ENCODE data around the gene CERS4. TPM values are rescaled to one million over a fixed set of nuclear protein-coding genes. Genes with fewer than 3 reads are reported as not detected.
A peak's percentile ranks its signal among the peaks of the same experiment; 100 is the strongest.
"Not testable (repeated sequence)": the region's sequence is repeated elsewhere in the genome, so short reads cannot be mapped to it uniquely, and the experiment has no call there.

CERS4 gene
- total RNA-seq, 1 donor from 2014 or later: 41.5 TPM

DNA sequence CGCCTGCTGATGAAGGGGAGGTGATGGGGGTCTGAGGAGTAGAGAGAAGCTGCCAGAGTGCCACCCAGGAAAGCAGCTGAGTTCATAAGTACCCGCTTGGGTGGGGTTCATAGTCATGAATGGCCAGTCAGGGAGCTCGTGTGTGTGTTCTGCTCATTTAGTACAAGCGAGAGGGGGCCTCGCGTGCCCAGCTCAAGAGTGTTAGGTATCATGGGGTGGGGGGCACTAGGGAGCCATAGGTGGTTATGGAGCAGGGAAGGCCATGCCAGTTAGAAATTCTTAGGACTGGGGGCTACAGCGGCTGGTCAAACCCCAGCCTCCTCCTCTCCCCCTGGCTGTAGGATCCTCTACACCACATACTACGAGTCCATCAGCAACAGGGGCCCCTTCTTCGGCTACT is 52.2 kb downstream of the CERS4 start:
- DNase-seq (ENCODE audit: low spot score): no peak

DNA sequence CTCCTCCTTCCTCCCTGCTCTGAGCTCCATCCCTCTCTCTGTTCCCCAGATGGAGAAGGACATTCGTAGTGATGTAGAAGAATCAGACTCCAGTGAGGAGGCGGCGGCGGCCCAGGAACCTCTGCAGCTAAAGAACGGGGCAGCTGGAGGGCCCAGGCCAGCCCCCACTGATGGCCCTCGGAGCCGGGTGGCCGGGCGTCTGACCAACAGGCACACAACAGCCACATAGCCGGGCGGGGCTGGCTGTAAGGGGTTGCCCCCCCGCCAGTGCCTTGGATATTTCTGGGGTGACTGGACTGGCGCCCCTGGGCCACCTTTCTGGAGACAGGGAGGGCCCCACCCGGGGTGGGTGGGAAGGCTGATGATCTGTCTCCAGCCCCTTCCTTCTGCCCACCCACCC is 52.7 kb downstream of the CERS4 start:
- DNase-seq (ENCODE audit: low spot score): no peak

DNA sequence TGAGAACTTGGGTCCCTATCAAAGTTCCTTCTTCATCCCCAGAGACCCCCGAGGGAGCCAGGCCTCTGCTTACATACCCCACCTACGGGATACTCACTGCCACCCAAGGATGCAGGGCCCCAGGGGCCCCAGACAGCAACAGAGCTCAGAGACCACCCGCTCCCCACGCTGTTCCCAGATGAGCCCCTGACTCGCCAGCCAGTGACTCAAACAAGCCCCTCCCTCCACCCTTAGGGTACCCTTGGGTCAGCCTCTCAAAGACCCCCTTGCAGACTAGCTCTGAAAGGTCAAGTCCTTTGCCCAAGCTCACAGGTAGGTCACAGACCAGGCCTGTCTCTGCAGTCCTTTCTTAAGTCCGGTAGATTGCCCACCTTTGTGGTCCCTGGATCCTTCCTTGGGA is 53.3 kb downstream of the CERS4 start:
- DNase-seq (ENCODE audit: low spot score): no peak

DNA sequence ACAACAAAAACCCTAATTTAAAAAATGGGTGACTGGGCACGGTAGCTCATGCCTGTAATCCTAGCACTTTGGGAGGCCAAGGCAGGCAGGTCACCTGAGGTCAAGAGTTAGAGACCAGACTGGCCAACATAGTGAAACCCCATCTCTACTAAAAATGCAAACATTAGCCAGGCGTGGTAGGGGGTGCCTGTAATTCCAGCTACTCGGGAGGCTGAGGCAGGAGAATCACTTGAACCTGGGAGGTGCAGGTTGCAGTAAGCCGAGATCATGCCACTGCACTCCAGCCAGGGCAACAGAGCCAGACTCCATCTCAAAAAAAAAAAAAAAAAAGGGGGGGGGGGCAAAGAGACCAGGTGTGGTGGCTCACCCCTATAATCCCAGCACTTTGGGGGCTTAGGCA is 55.1 kb downstream of the CERS4 start:
- peak; percentile 43 for DNase-seq (ENCODE audit: low spot score)

DNA sequence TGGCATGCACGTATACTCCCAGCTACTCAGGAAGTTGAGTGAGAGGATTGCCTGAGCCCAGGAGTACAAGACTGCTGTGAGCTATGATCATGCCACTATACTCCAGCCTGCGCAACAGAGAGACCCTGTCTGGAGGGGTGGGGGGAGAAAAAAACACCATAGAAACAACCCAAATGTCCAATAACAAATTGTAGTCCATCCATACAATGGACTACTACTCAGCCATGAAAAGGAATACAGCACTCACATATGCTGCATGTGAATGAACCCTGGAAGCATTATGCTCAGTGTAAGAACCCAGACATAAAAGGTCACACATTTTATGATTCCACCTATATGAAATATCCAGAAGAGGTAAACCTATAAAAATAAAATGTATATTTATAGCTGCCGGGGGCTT is 56.7 kb downstream of the CERS4 start:
- no peak for DNase-seq (ENCODE audit: low spot score)

DNA sequence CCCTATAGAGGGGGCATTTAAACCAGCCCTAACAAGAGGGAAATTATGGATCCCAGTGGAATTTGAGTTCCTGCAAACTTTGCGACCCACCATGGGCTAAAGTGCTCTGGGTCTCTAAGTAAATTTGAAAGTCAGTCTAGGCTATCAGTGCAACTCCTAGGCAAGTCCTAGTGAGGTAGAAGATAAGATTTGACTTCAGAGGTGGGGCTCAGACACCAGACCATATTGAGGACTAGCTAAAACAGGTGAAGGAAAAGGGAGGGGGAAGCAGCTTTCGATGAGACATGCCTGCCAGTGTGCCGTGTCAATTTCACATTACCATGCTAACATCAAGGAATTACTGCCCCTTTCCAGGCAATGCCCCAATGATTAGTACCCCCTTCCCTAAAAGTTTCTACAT is 60.6 kb downstream of the CERS4 start:
- DNase-seq (ENCODE audit: low spot score): no peak

DNA sequence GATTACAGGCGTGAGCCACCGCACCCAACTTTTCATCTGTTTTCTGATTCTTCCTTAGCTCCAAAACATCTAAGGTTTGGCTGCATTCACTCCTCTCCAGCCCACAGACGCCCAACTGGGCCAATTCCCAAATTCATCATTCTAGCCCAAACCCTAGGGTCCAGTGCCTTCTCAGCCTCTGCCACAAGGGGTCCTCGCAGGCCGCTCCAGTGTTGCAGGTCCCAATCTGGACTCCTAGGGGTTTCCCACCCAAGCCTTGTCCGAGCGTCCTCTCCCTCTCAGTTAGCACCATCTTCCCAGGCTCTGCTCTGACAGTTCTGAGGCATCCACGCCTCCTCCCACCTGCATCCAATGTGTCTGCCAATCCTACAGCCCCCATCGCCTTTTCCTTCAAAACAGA is 67.3 kb downstream of the CERS4 start:
- not testable (repeated sequence) for DNase-seq (ENCODE audit: low spot score)

DNA sequence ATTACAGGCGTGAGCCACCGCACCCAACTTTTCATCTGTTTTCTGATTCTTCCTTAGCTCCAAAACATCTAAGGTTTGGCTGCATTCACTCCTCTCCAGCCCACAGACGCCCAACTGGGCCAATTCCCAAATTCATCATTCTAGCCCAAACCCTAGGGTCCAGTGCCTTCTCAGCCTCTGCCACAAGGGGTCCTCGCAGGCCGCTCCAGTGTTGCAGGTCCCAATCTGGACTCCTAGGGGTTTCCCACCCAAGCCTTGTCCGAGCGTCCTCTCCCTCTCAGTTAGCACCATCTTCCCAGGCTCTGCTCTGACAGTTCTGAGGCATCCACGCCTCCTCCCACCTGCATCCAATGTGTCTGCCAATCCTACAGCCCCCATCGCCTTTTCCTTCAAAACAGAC is 82.2 kb downstream of the CERS4 start:
- DNase-seq (ENCODE audit: low spot score): not testable (repeated sequence)

DNA sequence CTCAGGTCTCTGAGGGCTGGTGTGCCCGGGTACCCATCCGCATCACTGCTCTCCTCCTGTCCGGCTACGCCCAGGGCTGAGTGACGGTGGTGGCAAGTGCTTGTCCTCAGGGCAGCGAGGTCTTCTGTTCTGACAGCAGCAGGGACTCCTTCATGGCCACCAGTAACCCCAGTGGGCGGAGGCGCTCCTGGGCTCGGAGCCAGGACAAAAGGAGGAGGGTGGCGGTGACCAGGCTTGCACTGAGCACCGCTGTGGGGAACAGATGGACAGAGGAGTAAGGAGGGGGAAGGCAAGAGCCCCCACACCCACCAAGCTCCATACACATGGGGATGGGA is 93.2 kb downstream of the CERS4 start:
- DNase-seq (ENCODE audit: low spot score): peak; percentile 89

DNA sequence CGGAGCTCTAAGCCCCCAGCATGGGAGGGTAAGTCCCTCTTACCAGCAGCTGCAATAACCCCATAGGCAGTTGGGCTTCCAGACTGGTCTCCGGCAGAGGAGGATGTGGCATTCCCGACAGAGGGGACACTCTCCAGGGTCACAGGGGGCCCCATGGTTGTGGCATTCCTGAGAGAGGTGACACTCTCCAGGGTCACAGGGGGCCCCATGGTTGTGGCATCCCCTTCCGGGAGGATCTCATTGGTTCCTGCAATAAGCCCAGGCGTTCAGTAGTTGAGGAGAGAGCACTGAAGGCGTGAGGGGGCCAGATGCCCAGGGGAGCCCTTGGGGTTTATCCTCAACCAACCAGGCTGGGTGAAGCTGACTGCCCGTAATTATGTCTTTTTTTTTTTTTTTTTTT is 93.6 kb downstream of the CERS4 start:
- DNase-seq (ENCODE audit: low spot score): peak; percentile 57

DNA sequence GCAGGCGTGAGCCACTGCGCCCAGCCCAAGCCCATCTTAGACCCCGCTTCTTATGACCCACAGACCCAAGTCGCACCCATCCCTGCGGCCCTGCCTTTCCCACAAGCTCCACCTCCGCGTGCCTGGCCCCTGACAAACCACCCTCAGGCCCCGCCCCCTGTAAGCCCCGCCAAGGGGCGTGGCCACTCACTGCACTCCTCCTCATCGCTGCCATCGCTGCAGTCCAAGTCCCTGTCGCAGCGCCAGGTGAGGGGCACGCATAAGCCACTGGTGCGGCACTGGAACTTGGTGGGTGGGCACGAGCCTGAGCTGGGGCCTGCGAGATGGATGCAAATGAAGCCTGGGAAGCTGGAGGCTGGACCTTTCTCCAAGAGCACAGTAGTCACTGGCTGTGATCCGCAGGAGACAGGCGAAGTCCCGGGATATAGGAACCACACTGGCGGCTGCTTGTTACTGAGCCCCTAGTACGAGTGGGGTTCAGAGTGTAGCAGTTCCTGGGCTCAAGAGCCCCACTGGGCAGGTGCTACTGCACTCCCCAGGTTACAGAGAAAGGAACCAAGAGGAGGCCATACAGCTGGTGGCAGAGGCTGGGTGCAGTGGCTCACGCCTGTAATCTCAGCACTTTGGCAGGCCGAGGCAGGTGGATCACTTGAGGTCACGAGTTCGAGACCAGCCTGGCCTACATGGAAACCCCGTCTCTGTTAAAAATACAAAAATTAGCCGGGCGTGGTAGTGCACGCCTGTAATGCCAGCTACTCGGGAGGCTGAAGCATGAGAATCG is 95.9 kb downstream of the CERS4 start:
- DNase-seq (ENCODE audit: low spot score): peak; percentile 87

DNA sequence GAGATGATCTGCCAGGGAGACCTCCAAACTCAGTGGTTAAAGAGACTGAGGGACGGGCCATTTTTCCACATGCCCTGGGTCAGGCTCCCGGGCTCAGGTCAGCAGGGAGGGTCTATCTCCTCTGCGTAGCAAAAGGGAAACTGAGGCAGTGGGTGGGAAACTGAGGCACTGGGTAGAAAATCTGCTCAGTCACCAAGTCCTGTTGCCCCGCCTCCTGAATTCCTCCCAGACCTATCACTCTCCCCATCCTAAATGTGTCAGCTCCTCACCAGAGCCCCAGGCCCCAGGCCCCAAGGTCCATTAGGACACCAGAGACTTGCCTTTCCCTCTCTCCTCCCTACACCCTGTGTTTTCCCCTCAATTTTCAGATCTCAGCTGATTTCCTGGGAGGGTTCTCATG is 96.6 kb downstream of the CERS4 start:
- no peak for DNase-seq (ENCODE audit: low spot score)

DNA sequence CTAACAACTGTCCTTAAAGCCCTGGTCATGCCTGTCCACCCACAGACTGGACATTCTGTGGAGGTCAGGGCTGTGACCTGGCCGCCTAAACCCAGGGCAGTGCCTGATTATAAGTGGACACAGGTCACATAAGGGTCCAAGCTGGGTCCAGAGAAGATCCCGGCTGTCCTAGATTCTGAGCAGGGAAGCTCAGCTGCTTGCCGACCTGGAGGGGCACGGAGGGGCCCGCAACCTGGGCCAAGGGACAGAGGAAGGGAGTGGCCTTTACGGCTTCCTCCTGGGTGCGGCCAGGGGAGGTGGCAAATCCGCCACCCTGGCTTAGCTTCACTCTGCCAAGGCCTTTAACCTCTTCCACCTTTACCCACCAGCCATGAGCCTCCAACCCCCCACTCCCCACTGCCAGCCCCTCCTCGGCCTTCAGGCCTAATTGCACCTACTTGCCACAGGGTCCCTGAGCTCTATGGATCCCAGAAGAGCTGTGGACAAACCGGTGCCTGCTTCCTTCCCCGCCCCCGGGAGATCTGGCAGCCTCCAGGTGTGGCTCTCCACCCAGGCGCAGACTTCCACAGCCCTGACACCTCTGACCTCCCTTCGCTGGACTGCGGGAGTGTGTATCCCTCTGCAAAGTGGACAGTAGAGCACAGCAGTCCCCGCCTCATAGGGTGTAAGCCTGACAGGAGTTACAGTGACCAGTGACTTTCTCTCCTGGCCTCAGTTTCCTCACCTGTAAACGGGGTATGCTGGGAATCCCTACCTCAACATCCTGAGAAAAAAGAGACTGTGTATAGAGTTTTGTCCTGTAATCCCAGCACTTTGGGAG is 97.3 kb downstream of the CERS4 start:
- peak; percentile 87 for DNase-seq (ENCODE audit: low spot score)

DNA sequence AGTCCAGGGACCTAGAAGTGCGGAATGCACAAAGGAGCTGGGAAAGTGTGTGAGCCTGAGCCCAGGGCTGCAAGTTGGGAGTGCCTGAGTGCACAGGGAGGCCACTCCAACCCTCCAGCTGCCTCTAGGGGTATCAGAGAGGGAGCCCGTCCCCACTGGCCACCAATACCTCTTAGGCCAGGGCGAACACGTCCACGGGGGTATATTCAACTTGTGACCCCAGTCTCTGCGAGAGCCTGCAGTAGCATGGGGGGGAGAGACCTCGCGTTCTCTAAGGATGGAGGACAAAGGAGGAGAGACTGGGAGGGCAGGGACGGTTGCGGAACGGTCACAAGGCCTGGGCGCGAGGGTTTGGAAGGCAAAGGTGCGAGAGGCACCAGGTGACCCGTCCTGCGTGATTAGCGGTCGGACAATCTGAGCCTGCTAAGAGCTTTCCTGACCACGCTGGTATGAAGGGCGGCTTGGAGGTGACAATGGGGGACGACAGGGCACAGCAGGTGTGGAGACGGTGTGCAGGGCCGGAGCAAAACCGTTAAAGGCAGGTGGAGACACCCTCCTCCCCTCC is 98.3 kb downstream of the CERS4 start:
- DNase-seq (ENCODE audit: low spot score): peak; percentile 88

DNA sequence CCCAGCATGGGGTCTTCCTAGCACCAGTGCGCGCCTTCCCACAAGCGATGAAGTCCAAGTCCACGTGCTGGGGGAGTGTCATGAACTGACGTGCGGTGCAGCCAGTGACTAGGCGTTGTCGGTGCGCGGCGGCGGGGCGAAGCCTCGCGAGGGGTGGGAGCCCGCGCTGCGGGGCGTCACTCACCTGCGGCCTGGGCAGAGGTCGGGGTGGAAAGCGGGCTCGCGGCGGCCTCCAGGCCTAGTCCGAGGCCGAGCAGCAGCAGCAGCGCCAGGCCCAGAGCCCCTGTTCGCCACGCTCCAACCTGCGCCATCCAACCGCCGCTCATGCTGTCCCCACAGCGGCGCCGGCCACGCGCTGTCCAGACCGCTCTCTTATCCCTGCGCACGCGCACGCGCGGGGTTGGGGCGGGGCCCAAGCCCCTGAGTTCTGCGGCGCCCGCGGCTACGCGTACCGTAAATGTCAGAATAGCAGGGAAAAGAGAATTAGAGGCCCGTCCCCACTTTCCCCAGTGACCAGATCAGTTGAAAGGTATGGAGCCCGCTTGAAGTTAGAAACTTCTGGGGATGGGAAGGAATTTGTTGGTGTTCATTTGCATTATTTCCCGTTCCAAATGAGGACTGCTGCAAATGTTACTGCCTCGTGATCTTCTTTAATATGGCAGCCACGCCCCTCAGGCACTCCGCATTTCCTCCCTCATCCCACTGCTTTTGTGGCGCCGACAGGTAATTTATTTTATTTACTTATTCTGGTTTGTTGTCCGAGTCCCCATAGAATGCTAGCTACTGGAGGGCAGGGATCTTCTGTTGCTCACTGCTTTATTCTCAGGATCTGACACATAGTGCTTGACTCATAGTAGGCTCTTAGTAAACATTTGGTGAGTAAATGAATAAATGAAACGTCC is 99.0 kb downstream of the CERS4 start, which contains the start of gene CD320:
Gene CD320 (minus strand): TSS at position 394 of the 902 bp plus-strand sequence. CDS start 68 bp downstream, at position 326.
- DNase-seq (ENCODE audit: low spot score): peak; percentile 95

DNA sequence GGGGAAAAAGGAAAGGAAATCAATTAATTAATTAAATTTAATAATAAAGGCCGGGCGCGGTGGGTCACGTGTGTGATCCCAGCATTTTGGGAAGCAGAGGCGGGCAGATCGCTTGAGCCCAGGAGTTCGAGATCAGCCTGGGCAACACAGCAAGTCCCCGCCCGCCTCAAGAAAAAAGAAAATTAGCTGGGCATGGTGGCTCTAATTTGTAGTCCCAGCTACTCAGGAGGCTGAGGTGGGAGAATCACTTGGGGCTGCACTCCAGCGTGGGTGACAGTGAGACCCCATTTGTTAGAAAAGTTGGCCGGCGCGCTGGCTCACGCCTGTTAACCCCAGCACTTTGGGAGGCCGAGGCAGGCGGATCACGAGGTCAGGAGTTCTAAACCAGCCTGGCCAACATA is 99.7 kb downstream of the CERS4 start:
- no peak for DNase-seq (ENCODE audit: low spot score)

DNA sequence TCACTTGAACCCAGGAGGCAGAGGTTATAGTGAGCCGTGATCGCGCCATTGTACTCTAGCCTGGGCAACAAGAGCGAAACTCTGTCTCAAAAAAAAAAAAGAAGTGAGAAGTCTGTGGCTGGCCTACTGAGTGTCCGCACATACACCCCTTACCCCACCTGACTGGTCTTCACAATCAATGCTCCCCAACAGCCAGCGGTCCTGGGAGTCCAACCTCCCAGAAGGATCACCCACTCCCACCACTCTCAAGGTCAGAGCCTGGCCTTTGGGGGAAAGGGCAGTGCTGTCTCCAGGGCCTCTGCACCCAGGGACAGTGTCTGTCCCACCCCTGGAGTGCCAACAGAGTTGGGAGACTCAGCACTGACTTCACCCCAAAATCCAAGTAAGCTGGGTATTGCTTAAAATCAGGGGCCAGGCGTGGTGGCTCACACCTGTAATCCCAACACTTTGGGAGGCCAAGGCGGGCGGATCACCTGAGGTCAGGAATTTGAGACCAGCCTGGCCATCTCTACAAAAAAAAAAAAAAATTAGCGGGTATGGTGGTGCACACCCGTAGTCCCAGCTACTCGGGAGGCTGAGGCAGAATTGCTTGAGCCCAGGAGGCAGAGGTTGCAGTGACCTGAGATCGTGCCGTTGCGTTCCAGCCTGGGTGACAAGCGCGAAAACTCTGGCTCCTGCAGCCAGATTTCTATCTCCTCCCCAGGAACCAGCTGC is 101.3 kb downstream of the CERS4 start:
- DNase-seq (ENCODE audit: low spot score): peak; percentile 57

DNA sequence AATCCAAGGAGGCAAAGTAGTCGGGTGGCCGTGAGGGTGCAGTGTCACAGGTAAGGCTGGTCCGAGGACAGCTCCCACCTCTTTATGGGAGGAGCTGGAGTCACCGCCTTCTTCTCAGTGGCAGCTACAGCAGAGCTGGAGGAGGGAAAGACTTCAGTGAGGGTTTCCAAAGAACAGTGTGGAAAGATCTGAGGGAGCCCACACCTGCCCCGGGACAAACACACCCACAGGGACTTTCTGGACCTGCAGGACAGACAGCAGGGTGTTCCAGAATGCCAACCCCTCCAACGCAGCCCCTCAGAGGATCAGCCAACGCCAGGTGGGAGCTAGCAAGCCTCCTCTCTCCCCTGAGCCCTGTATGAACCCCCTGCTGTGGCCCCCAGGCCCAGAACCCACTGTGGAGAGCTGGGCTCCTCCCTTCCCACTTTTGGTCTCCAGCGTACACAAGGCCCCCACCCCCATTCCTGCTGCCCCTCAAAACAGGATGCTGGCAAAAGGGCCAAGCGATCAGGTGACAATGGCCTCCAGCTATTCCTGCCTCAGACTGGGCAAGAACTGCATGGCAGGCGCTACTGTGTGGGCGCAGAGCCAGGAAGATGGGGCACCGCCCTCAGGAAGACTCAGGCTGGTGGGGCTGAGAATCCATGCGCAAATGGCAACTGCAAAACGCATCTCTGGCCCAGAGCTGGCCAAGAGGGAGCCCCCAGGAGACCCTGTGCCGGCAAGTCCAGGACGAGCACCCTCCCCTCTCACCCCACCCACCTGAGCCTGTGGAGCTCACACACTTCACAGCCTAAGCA is 102.5 kb downstream of the CERS4 start:
- peak; percentile 84 for DNase-seq (ENCODE audit: low spot score)
